Colonic mucosa (tissue), 4 donors: ENCODE results near the gene TRABD2A. TPM values are rescaled to one million over a fixed set of nuclear protein-coding genes. Genes with fewer than 3 reads are reported as not detected.

Experiments used
- DNase-seq: peaks from one replicate; pipeline ENCODE4 v3.0.0-alpha.2; 2020
- H3K27ac ChIP-seq: fragments of 200-600 bp; one replicate; pipeline ENCODE4 v1.8.0; 2021
- H3K27me3 ChIP-seq: fragments of 200-600 bp; one replicate; pipeline ENCODE4 v1.8.0; 2021
- H3K36me3 ChIP-seq: fragments of 200-600 bp; one replicate; pipeline ENCODE4 v1.8.0; 2021
- H3K4me1 ChIP-seq: fragments of 200-600 bp; one replicate; pipeline ENCODE4 v1.8.0; 2021; ENCODE audit warnings: mild to moderate bottlenecking
- H3K4me3 ChIP-seq: fragments of 200-600 bp; one replicate; pipeline ENCODE4 v1.8.0; 2021
- H3K9ac ChIP-seq, 2 donors: one replicate each; pipeline ENCODE4 v1.7.0; 2013; ENCODE audit warnings: control low read depth in 2 of 2, low read depth in 2 of 2, low read length in 2 of 2
- H3K9me3 ChIP-seq: fragments of 200-600 bp; one replicate; pipeline ENCODE4 v1.8.0; 2021
- intact Hi-C: fragments of 100-400 bp; cut with DNase I; formaldehyde crosslinking; loops from one replicate; pipeline ENCODE4 v1.14.1; 2022
- total RNA-seq, 2 donors: library from RNA; stranded (reverse); fragmentation: NEBNext Ultra II Directional in 1 of 2; extraction: Animal tissue kit (Norgen Biotek cat#: 25700) in 1 of 2; gene quantifications; one replicate each; pipeline ENCODE4 v1.2.1, GENCODE V29; 2021
- TF ChIP-seq, protein P1 (sequence below): fragments of 200-600 bp; IDR thresholded peaks from one replicate; pipeline ENCODE4 v1.8.0; 2022; ENCODE audit warnings: antibody characterized with exemption, mild to moderate bottlenecking
- donor health status: healthy.
- donor health status: DM: no; HTN: no; CAD: no.
- donor health status: DM: no; HTN: no; CAD: no.

Gene TRABD2A
- total RNA-seq, 2 donors from 2014 or later: 88.1 to 158 TPM

DNA sequence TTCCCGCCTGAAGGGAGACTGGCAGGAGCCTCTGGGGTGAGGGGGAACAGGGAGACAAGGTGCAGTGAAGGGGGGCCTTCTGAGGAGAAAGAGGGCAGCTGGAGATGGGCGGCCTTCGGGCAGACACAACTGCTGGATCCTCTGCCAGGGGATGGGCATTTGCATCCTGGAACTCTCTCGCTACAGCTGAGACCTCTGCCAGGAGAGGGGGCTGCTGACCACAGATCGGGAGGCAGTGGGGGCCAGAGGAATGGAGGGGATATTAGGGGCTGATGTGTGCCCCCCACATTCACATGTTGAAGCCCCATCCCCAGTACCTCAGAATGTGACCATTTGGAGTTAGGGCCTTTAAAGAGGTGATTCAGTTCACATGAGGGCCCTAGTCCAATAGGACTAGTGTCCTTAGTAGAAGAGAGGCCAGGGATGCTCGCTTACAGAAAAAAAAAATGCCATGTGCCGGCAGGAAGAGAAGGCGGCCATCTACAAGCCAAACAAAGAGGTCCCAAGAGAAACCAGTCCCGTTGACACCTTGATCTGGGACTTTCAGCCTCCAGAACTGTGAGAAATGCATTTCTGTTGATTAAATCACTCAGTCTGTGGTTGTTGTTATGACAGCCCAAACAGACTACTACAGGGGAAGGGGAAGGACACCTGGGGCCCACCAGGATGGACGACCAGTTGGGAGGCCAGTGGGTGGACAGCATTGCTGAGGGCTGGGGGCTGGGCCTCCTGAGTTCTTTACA, 50.0 kb downstream of the TRABD2A start:
- intact Hi-C loops: no loop called here
- H3K27ac ChIP-seq: no peak overlapping the region
- H3K9me3 ChIP-seq: no peaks in the 10 kb centered on the region
- H3K27me3 ChIP-seq: no peaks in the 10 kb centered on the region
- H3K36me3 ChIP-seq: no peaks in the 10 kb centered on the region
- TF ChIP-seq, protein P1, sequence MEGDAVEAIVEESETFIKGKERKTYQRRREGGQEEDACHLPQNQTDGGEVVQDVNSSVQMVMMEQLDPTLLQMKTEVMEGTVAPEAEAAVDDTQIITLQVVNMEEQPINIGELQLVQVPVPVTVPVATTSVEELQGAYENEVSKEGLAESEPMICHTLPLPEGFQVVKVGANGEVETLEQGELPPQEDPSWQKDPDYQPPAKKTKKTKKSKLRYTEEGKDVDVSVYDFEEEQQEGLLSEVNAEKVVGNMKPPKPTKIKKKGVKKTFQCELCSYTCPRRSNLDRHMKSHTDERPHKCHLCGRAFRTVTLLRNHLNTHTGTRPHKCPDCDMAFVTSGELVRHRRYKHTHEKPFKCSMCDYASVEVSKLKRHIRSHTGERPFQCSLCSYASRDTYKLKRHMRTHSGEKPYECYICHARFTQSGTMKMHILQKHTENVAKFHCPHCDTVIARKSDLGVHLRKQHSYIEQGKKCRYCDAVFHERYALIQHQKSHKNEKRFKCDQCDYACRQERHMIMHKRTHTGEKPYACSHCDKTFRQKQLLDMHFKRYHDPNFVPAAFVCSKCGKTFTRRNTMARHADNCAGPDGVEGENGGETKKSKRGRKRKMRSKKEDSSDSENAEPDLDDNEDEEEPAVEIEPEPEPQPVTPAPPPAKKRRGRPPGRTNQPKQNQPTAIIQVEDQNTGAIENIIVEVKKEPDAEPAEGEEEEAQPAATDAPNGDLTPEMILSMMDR: no peak
- DNase-seq: no peak
- no peaks in the 10 kb centered on the region for H3K4me1 ChIP-seq
- no peak overlapping the region for H3K9ac ChIP-seq
- H3K4me3 ChIP-seq: no peak overlapping the region

DNA sequence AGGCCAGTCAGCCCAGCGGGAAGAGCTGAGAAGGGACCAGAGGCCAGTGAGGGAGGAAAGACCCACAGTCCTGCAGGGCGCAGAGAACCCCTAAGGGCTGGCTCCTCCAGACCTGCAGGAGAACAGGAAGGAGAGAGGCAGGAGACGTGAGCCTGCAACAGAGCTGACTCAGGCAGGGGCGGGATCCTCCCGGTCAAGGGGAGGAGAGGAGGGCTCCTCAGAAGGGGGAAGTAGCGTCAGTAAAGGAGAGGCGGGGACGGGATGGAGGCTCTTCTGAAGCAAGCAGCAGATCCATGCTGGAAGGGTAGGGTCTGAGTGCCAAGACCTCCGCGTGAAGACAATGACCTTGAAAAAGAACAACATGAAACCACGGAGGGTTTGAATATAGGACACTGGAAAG, 50.8 kb downstream of the TRABD2A start:
- intact Hi-C loops: no loop called here
- H3K27me3 ChIP-seq: no peaks in the 10 kb centered on the region
- DNase-seq: no peak
- TF ChIP-seq, protein P1: no peak
- no peaks in the 10 kb centered on the region for H3K9me3 ChIP-seq
- H3K4me1 ChIP-seq: no peaks in the 10 kb centered on the region
- no peak overlapping the region for H3K9ac ChIP-seq
- no peak overlapping the region for H3K27ac ChIP-seq
- H3K4me3 ChIP-seq: no peak overlapping the region
- no peaks in the 10 kb centered on the region for H3K36me3 ChIP-seq

DNA sequence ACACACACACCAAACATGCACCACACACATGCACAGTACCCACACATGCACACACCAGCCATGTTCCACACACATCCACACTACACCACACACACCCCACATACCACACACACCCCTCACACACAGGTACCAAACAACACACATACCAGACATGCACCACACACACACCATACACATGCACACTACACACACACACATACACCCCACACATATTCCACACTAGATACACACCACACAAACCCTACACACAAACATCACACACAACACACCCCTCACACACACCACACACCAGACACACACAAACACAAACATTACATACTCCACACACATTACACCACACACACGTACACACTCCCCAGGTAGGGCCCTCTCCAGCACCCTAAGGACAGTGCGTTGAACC, 51.2 kb downstream of the TRABD2A start:
- no peak overlapping the region for H3K27ac ChIP-seq
- TF ChIP-seq, protein P1: no peak

DNA sequence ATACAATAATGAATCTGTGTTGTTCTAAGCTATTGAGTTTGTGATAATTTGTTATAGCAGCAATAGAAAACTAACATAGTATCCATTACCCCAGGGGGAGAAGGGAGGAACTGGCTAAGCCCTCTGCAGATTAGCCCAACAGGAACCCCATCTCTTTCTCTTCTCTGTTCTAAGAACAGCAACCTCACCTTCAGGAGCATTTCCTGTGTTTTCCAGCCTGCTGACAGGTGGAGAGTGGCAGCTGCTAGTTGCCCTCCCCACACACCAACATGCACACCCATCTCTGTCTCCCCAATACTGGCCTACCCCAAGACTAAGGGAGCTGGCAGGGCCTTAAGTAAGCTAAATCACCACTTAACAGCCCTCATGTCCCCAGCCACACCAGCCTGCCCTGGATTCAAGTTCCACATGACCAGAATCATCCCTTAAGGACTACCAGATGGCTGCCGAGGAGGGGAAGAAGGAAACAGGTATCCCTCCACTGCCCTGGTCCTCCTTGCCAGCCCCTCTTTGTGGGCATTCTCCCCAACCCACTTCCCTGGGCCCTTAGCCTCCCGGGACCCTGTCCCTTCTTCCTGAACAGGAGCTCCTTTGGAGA, 52.8 kb downstream of the TRABD2A start:
- Histone ChIP-seq H3K36me3 (no peaks in the 10 kb centered on the region), H3K4me1 (no peaks in the 10 kb centered on the region), H3K9ac (no peak overlapping the region), H3K4me3 (no peak overlapping the region), H3K9me3 (no peaks in the 10 kb centered on the region), H3K27me3 (no peaks in the 10 kb centered on the region), H3K27ac (no peak overlapping the region)
- no peak for DNase-seq
- TF ChIP-seq, protein P1: no peak
- intact Hi-C loops: no loop called here

More for the DNA sequence above, 51.2 kb downstream of the TRABD2A start:
- Histone ChIP-seq H3K4me3 (no peak overlapping the region), H3K36me3 (no peaks in the 10 kb centered on the region), H3K9ac (no peak overlapping the region), H3K4me1 (no peaks in the 10 kb centered on the region), H3K9me3 (no peaks in the 10 kb centered on the region), H3K27me3 (no peaks in the 10 kb centered on the region)
- DNase-seq: no peak
- intact Hi-C loops: no loop called here

DNA sequence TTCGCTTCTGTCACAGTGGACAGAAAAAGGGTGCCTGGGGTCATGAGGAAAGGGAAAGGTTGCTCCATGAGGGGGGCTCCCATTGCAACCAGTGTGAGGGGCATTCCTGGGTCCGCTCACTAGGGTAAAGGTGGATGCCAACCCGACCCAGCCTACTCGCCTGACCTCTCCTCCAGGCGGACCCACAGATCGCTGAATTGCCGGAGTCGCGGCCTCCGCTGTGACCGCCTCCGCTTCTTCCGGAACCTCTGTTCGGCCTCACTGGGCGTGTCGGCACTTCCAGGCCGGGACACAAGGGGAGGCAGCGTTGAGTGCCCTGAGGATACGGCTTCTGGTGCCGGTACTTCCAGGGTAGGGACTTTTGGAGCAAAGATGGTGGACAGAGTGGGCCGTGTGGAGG, 57.1 kb downstream of the TRABD2A start:
- Histone ChIP-seq H3K9me3 (no peaks in the 10 kb centered on the region), H3K4me3 (no peak overlapping the region), H3K4me1 (no peaks in the 10 kb centered on the region), H3K36me3 (no peaks in the 10 kb centered on the region), H3K27me3 (no peaks in the 10 kb centered on the region), H3K27ac (no peak overlapping the region), H3K9ac (no peak overlapping the region)
- intact Hi-C loops: no loop called here
- no peak for DNase-seq
- TF ChIP-seq, protein P1: no peak
